Measurements from ENCODE around the gene SERPINA9. TPM values are rescaled to one million over a fixed set of nuclear protein-coding genes. Genes with fewer than 3 reads are reported as not detected.

SERPINA9 gene
- total and polyA plus RNA-seq, 2 of the 8 experiments (the other 6 are each of a cell fraction or from before 2014, with no cell fraction given), result not detected

GRCh38 chr14:94523265-94523664 lies 47.3 kb upstream of the SERPINA9 start (continued):
- TF ChIP-seq CHD7 (IDR thresholded peaks at IDR 0.05; ENCODE audit: insufficient replicate concordance, low read length) (no peak), NRF1 (IDR thresholded peaks at IDR 0.05; ENCODE audit: low read depth, low read length) (no peak), NANOG (IDR thresholded peaks at IDR 0.05; ENCODE audit: insufficient read depth, low read depth, low read length, poor library complexity, severe bottlenecking) (no peak), ATF3 (IDR thresholded peaks at IDR 0.05; ENCODE audit: insufficient read depth, low read depth, low read length) (no peak), SP1 (IDR thresholded peaks at IDR 0.05; ENCODE audit: low read depth, low read length) (no peak), TCF12 (IDR thresholded peaks at IDR 0.05; ENCODE audit: low read depth, low read length) (no peak), TBP (IDR thresholded peaks at IDR 0.05; ENCODE audit: low read depth, low read length) (no peak)

Data from H1 (cell line).